MM.1S (cell line): ENCODE data around the gene NPHP3.
A peak's percentile ranks its signal among the peaks of the same experiment; 100 is the strongest.
"Not testable (repeated sequence)": the region's sequence is repeated elsewhere in the genome, so short reads cannot be mapped to it uniquely, and the experiment has no call there.

Experiments used
- DNase-seq: peaks from one replicate; pipeline ENCODE4 v3.0.0-alpha.2; 2015
- H2AFZ ChIP-seq: fragments of 300-600 bp; sonication (generic); 2 replicates; pipeline ENCODE4 v1.6.0; 2016; ENCODE audit warnings: antibody characterized with exemption, low read length
- H3F3A ChIP-seq: fragments of 300-600 bp; sonication (generic); 2 replicates; pipeline ENCODE4 v1.6.1; 2016; ENCODE audit warnings: mild to moderate bottlenecking, antibody characterized with exemption, low read length, moderate library complexity, mixed read lengths; ENCODE audit not compliant: insufficient read depth
- H3K27ac ChIP-seq: fragments of 300-600 bp; sonication (generic); 2 replicates; pipeline ENCODE4 v1.5.1; 2016; ENCODE audit warnings: mild to moderate bottlenecking, low read length
- H3K27me3 ChIP-seq: fragments of 300-600 bp; sonication (generic); replicated peaks from 2 replicates; pipeline ENCODE4 v1.6.0; 2016; ENCODE audit warnings: low read length; ENCODE audit not compliant: insufficient read depth
- H3K36me3 ChIP-seq: fragments of 300-600 bp; sonication (generic); replicated peaks from 2 replicates; pipeline ENCODE4 v1.6.1; 2016; ENCODE audit warnings: mild to moderate bottlenecking, low read length, mixed read lengths; ENCODE audit not compliant: insufficient read depth
- H3K4me1 ChIP-seq: fragments of 300-600 bp; sonication (generic); 2 replicates; pipeline ENCODE4 v1.6.1; 2016; ENCODE audit warnings: low read length, mixed read lengths
- H3K4me2 ChIP-seq: fragments of 300-600 bp; sonication (generic); 2 replicates; pipeline ENCODE4 v1.6.0; 2016; ENCODE audit warnings: low read depth, low read length
- H3K4me3 ChIP-seq: fragments of 300-600 bp; sonication (generic); 2 replicates; pipeline ENCODE4 v1.5.1; 2016; ENCODE audit warnings: low read length, mixed read lengths
- H3K79me2 ChIP-seq: fragments of 300-600 bp; sonication (generic); 2 replicates; pipeline ENCODE4 v1.6.1; 2016; ENCODE audit warnings: mixed run types, low read length, mixed read lengths
- H3K9ac ChIP-seq: fragments of 300-600 bp; sonication (generic); 2 replicates; pipeline ENCODE4 v1.6.1; 2016; ENCODE audit warnings: low read length, mixed read lengths
- H3K9me2 ChIP-seq: fragments of 300-600 bp; sonication (generic); replicated peaks from 2 replicates; pipeline ENCODE4 v1.6.1; 2016; ENCODE audit warnings: mild to moderate bottlenecking, low read length, mixed read lengths; ENCODE audit not compliant: insufficient read depth
- H3K9me3 ChIP-seq: fragments of 300-600 bp; sonication (generic); replicated peaks from 2 replicates; pipeline ENCODE4 v1.6.1; 2016; ENCODE audit warnings: mild to moderate bottlenecking, low read length, mixed read lengths; ENCODE audit not compliant: insufficient read depth
- H4K20me1 ChIP-seq: fragments of 300-600 bp; sonication (generic); 2 replicates; pipeline ENCODE4 v1.6.1; 2016; ENCODE audit warnings: mild to moderate bottlenecking, low read length, moderate library complexity, mixed read lengths; ENCODE audit not compliant: insufficient read depth
- CTCF ChIP-seq: fragments of 300-600 bp; sonication (generic); IDR thresholded peaks from 2 replicates; pipeline ENCODE4 v1.5.1; 2016; ENCODE audit warnings: antibody characterized with exemption, low read length, mixed read lengths
- EZH2 ChIP-seq: fragments of 300-600 bp; sonication (generic); optimal IDR thresholded peaks from 2 replicates; pipeline ENCODE3; 2017; ENCODE audit warnings: low read depth, mild to moderate bottlenecking, antibody characterized with exemption, low read length, mixed read lengths
- EZH2phosphoT487 ChIP-seq: fragments of 300-600 bp; sonication (generic); IDR thresholded peaks from 2 replicates; pipeline ENCODE4 v1.6.1; 2018; ENCODE audit warnings: antibody characterized with exemption, low read length

The NPHP3 gene

DNA sequence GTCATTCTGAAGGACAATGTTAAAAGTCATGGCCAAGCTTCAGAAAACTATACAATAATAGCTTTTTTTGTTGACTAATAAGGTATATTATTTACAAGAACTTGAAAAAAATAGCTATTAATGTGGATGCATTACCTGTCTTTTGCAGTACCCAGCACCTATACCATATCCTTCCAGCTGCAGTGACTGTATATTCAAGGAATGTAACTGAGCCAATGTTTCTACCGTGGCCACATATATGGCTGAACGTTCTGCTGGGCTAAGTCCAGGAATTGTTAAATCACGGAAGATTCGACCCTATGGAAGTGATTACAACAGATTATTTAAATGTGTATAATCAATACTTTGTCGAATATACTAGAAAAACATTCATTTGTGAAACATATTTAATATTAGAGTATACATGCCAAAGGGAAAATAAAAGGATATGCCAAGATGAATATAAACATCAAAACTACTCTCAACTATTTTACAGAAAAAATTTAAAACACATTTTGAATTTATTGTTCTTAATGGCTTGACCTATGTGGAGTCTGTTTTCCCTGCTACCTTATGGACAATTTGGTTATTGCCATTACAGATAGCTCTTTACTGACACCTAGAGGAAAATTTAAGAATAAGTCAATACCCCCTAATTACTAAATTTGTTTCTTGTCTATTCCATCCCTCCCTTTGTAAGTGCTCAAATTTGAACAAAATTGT is 80.2 kb downstream of the NPHP3 start:
- Histone ChIP-seq H3K9ac (no peak overlapping the region), H3K4me1 (no peaks in the 10 kb centered on the region), H3K27ac (no peak overlapping the region), H3K4me3 (no peak overlapping the region), H3K9me3 (no peaks in the 10 kb centered on the region), H2AFZ (no peak overlapping the region), H3K79me2 (no peaks in the 10 kb centered on the region), H4K20me1 (no peaks in the 10 kb centered on the region), H3K9me2 (no peaks in the 10 kb centered on the region), H3K27me3 (no peaks in the 10 kb centered on the region), H3F3A (no peaks in the 10 kb centered on the region), H3K36me3 (no peaks in the 10 kb centered on the region), H3K4me2 (no peak overlapping the region)
- DNase-seq = peak; percentile 56
- TF ChIP-seq CTCF (peak; percentile 66), EZH2 (no peak)

DNA sequence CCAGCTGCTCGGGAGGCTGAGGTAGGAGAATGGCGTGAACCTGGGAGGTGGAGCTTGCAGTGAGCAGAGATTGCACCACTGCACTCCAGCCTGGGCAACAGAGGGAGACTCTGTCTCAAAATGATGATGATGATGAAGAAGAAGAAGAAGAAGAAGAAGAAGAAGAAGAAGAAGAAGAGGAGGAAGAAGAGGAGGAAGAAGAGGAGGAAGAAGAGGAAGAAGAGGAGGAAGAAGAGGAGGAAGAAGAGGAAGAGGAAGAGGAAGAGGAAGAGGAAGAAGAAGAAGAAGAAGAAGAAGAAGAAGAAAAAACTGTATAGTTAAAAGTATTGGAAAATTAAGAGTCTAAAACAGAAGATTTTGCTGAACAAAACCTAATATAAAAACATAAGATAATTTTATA is 80.8 kb downstream of the NPHP3 start:
- H3K4me3 ChIP-seq, H3K9ac ChIP-seq, H3K36me3 ChIP-seq, DNase-seq, H2AFZ ChIP-seq, H3K4me1 ChIP-seq, H3F3A ChIP-seq, H3K79me2 ChIP-seq, H3K27me3 ChIP-seq, H4K20me1 ChIP-seq, H3K9me3 ChIP-seq, H3K9me2 ChIP-seq, H3K27ac ChIP-seq, H3K4me2 ChIP-seq: not testable (repeated sequence)

- Histone ChIP-seq H3K79me2 (no peaks in the 10 kb centered on the region), H2AFZ (no peak overlapping the region)
- TF ChIP-seq EZH2phosphoT487 (no peak), CTCF (no peak), EZH2 (no peak)
These were observed 83.5 kb downstream of the NPHP3 start for GRCh38 chr3:132638706-132639105.

DNA sequence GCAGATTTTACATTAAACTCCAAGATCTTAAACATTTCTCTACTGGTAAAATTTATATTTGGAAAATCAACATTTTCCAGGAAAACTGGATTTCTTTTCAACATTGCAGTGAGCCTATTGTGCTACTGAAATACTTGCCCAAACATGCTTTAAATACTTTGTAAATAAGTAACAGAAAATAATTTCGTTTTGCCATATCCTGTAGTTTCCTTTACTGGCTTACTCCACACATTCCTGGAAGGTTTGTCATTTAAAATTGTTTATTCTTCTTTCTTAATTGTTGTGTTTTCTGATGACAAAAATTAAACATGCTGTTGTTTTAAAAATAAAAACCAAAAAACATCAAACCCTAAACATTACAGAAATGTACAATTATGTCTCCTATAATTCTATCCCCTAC is 84.6 kb downstream of the NPHP3 start:
- no peak for DNase-seq

More at GRCh38 chr3:132638706-132639105, 83.5 kb downstream of the NPHP3 start:
- H3K36me3 ChIP-seq = no peaks in the 10 kb centered on the region
- DNase-seq = no peak
- no peak overlapping the region for H3K27ac ChIP-seq
- no peaks in the 10 kb centered on the region for H3K4me1 ChIP-seq
- H3F3A ChIP-seq = no peaks in the 10 kb centered on the region
- no peak overlapping the region for H3K4me2 ChIP-seq
- no peaks in the 10 kb centered on the region for H3K9me3 ChIP-seq
- H3K9ac ChIP-seq = no peak overlapping the region
- no peaks in the 10 kb centered on the region for H3K9me2 ChIP-seq
- H3K27me3 ChIP-seq = no peaks in the 10 kb centered on the region
- no peaks in the 10 kb centered on the region for H4K20me1 ChIP-seq
- no peak overlapping the region for H3K4me3 ChIP-seq

More for the DNA sequence above, 84.6 kb downstream of the NPHP3 start:
- Histone ChIP-seq H3K27ac (no peak overlapping the region), H3K9me3 (no peaks in the 10 kb centered on the region), H3K27me3 (no peaks in the 10 kb centered on the region), H2AFZ (no peak overlapping the region), H3K9ac (no peak overlapping the region), H3K36me3 (no peaks in the 10 kb centered on the region), H3K9me2 (no peaks in the 10 kb centered on the region), H3K4me2 (no peak overlapping the region), H4K20me1 (no peaks in the 10 kb centered on the region), H3K4me3 (no peak overlapping the region), H3F3A (no peaks in the 10 kb centered on the region), H3K79me2 (no peaks in the 10 kb centered on the region), H3K4me1 (no peaks in the 10 kb centered on the region)
- TF ChIP-seq EZH2phosphoT487 (no peak), EZH2 (no peak)
